ENCODE data around the gene DCAF15. TPM values are rescaled to one million over a fixed set of nuclear protein-coding genes. Genes with fewer than 3 reads are reported as not detected.
A peak's percentile ranks its signal among the peaks of the same experiment; 100 is the strongest.

Gene DCAF15
- polyA plus RNA-seq, 3 donors: 2.8 to 116 (median 3.4) TPM

- no peaks in the 10 kb centered on the region for H4K20me1 ChIP-seq (ENCODE audit: insufficient read depth, low read length)
- no peak overlapping the region for H3K4me2 ChIP-seq (replicated peaks; ENCODE audit: extremely low read depth, low read length, poor library complexity, severe bottlenecking)
- H3K4me3 ChIP-seq (replicated peaks in 1 of 3; ENCODE audit: low read depth in 2 of 3, low read length in 3 of 3): no peak overlapping the region
- H3K9ac ChIP-seq (ENCODE audit: insufficient read depth, low read length, poor library complexity, severe bottlenecking): no peak overlapping the region
- Mint-ChIP-seq H3K36me3 (peaks cover 47 to 76% of the 10 kb centered on the region in 2 donors), H3K4me1 (peaks cover 13% of the 10 kb centered on the region), H3K27me3 (ENCODE audit: low read depth in 3 of 3) (peaks cover 0 to 1% (median 0%) of the 10 kb centered on the region in 3 donors), H3K27ac (peak overlapping the region in 1 of 7 donors; percentile 67), H3K9me3 (no peaks in the 10 kb centered on the region), H3K4me3 (no peak overlapping the region)
- no peaks in the 10 kb centered on the region for H3K27me3 ChIP-seq (ENCODE audit: control insufficient read depth in 2 of 2, insufficient read depth in 2 of 2, low read length in 2 of 2)
- peaks cover 9 to 15% of the 10 kb centered on the region in 2 donors for H3K4me1 ChIP-seq (ENCODE audit: control insufficient read depth in 1 of 2, insufficient read depth in 2 of 2, low read length in 2 of 2)
- intact Hi-C loops (cut with micrococcal nuclease): no loop called here
- no peak for DNase-seq
- no peaks in the 10 kb centered on the region for H3K79me2 ChIP-seq (ENCODE audit: insufficient read depth, low read length)
- TF ChIP-seq, protein P1, sequence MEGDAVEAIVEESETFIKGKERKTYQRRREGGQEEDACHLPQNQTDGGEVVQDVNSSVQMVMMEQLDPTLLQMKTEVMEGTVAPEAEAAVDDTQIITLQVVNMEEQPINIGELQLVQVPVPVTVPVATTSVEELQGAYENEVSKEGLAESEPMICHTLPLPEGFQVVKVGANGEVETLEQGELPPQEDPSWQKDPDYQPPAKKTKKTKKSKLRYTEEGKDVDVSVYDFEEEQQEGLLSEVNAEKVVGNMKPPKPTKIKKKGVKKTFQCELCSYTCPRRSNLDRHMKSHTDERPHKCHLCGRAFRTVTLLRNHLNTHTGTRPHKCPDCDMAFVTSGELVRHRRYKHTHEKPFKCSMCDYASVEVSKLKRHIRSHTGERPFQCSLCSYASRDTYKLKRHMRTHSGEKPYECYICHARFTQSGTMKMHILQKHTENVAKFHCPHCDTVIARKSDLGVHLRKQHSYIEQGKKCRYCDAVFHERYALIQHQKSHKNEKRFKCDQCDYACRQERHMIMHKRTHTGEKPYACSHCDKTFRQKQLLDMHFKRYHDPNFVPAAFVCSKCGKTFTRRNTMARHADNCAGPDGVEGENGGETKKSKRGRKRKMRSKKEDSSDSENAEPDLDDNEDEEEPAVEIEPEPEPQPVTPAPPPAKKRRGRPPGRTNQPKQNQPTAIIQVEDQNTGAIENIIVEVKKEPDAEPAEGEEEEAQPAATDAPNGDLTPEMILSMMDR (IDR thresholded peaks at IDR 0.05): no peak
- H3K36me3 ChIP-seq (replicated peaks in 1 of 2; ENCODE audit: control insufficient read depth in 1 of 2, insufficient read depth in 2 of 2, low read length in 2 of 2): peaks cover 41 to 63% of the 10 kb centered on the region in 2 donors
- no peak overlapping the region for H3K27ac ChIP-seq (ENCODE audit: low read depth in 1 of 2, low read length in 2 of 2)
- 84% methylated on average over 4 of the region's 12 CpGs for WGBS (ENCODE audit: insufficient coverage)
- H2AFZ ChIP-seq (ENCODE audit: insufficient read depth, low read depth, low read length, poor library complexity, severe bottlenecking): no peak overlapping the region
- H3K9me3 ChIP-seq (replicated peaks in 1 of 2; ENCODE audit: control insufficient read depth in 1 of 2, insufficient read depth in 1 of 2, low read length in 2 of 2): no peaks in the 10 kb centered on the region
These were observed 21.8 kb downstream of the DCAF15 start for GRCh38 chr19:13974073-13974472.

- Mint-ChIP-seq H3K27ac (peak overlapping the region in 4 of 7 donors; percentile 23 to 69 (median 46)), H3K4me1 (peaks cover 26% of the 10 kb centered on the region), H3K27me3 (ENCODE audit: low read depth in 3 of 3) (peaks cover 0 to 1% (median 0%) of the 10 kb centered on the region in 3 donors), H3K36me3 (peaks cover 37 to 68% of the 10 kb centered on the region in 2 donors), H3K9me3 (no peaks in the 10 kb centered on the region), H3K4me3 (no peak overlapping the region)
- no peak overlapping the region for H3K9ac ChIP-seq (ENCODE audit: insufficient read depth, low read length, poor library complexity, severe bottlenecking)
- no peaks in the 10 kb centered on the region for H3K79me2 ChIP-seq (ENCODE audit: insufficient read depth, low read length)
- TF ChIP-seq, protein P1 (IDR thresholded peaks at IDR 0.05): no peak
- intact Hi-C loops (cut with micrococcal nuclease): no loop called here
- no peak overlapping the region for H2AFZ ChIP-seq (ENCODE audit: insufficient read depth, low read depth, low read length, poor library complexity, severe bottlenecking)
- no peak overlapping the region for H3K4me2 ChIP-seq (replicated peaks; ENCODE audit: extremely low read depth, low read length, poor library complexity, severe bottlenecking)
- H3K36me3 ChIP-seq (replicated peaks in 1 of 2; ENCODE audit: control insufficient read depth in 1 of 2, insufficient read depth in 2 of 2, low read length in 2 of 2): peaks cover 29 to 54% of the 10 kb centered on the region in 2 donors
- H3K4me1 ChIP-seq (ENCODE audit: control insufficient read depth in 1 of 2, insufficient read depth in 2 of 2, low read length in 2 of 2): peaks cover 23 to 33% of the 10 kb centered on the region in 2 donors
- DNase-seq: no peak
- no peaks in the 10 kb centered on the region for H3K27me3 ChIP-seq (ENCODE audit: control insufficient read depth in 2 of 2, insufficient read depth in 2 of 2, low read length in 2 of 2)
- H4K20me1 ChIP-seq (ENCODE audit: insufficient read depth, low read length): no peaks in the 10 kb centered on the region
- H3K4me3 ChIP-seq (replicated peaks in 1 of 3; ENCODE audit: low read depth in 2 of 3, low read length in 3 of 3): no peak overlapping the region
- no peak overlapping the region for H3K27ac ChIP-seq (ENCODE audit: low read depth in 1 of 2, low read length in 2 of 2)
- WGBS (ENCODE audit: insufficient coverage): 95% methylated on average over 10 of the region's 11 CpGs
- H3K9me3 ChIP-seq (replicated peaks in 1 of 2; ENCODE audit: control insufficient read depth in 1 of 2, insufficient read depth in 1 of 2, low read length in 2 of 2): no peaks in the 10 kb centered on the region
These were observed 23.6 kb downstream of the DCAF15 start for GRCh38 chr19:13975870-13976269.
